HG02840 (cell line): ENCODE data around the gene CYP26C1.

Source experiments
- ATAC-seq: cut with Tn5 transposase; IDR thresholded peaks from one replicate; pipeline ENCODE4 v1.9.1; 2021; ENCODE audit warnings: mild to moderate bottlenecking, moderate library complexity, moderate number of reproducible peaks; ENCODE audit not compliant: unreplicated experiment, low FRiP score

Gene CYP26C1, protein sequence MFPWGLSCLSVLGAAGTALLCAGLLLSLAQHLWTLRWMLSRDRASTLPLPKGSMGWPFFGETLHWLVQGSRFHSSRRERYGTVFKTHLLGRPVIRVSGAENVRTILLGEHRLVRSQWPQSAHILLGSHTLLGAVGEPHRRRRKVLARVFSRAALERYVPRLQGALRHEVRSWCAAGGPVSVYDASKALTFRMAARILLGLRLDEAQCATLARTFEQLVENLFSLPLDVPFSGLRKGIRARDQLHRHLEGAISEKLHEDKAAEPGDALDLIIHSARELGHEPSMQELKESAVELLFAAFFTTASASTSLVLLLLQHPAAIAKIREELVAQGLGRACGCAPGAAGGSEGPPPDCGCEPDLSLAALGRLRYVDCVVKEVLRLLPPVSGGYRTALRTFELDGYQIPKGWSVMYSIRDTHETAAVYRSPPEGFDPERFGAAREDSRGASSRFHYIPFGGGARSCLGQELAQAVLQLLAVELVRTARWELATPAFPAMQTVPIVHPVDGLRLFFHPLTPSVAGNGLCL

GRCh38 chr10:93059975-93060886, at the start of gene CYP26C1:
CYP26C1 (plus strand) TSS chr10:93060798; CDS start chr10:93061264, 466 bp downstream.
- ATAC-seq = no peak

DNA sequence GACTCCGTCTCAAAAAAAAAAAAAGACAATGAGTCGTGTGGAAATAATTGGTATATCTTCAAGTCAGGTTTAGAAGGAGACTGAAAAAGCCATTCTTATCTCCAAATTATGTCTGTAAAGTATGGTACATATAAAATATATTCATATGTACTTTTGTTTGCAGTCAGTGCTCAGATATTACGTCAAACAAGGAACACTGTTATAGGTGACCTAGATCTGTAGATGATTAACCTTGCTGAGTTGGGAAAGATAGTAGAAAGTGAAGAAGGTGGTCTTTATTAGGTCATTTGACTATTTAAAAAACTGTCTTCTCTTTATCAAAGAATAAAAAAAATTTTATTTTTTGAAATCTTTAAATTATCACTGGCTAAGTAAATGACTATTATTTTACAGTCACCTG, 44.9 kb upstream of the CYP26C1 start:
- no peak for ATAC-seq

- no peak for ATAC-seq
Measured at GRCh38 chr10:93023013-93023650, 37.5 kb upstream of the CYP26C1 start.

DNA sequence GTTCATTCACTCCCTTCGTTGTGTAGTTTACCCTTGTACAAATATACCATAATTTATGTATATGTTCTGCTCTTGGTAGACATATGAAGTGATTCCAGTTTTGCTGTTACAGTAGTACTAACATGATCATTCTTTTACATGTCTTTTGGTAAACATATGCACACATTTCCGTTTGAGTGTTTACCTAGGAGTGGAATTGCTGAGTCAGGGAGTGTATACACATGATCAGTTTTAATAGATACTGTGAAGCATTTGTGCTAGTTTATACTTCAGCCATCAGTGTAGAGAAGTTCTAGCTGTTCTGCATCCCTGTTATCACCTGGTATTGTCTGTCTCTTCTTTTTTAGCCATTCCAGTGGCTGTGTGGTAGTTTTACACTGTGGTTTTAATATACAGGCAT, 34.5 kb upstream of the CYP26C1 start:
- no peak for ATAC-seq

- no peak for ATAC-seq
Measured at GRCh38 chr10:93027508-93027907, 33.1 kb upstream of the CYP26C1 start.

GRCh38 chr10:93028883-93029282, 31.7 kb upstream of the CYP26C1 start:
- ATAC-seq = no peak

- ATAC-seq = no peak
Measured at GRCh38 chr10:93030409-93030808, 30.2 kb upstream of the CYP26C1 start.

GRCh38 chr10:93032105-93032808, 28.3 kb upstream of the CYP26C1 start:
- ATAC-seq = no peak

DNA sequence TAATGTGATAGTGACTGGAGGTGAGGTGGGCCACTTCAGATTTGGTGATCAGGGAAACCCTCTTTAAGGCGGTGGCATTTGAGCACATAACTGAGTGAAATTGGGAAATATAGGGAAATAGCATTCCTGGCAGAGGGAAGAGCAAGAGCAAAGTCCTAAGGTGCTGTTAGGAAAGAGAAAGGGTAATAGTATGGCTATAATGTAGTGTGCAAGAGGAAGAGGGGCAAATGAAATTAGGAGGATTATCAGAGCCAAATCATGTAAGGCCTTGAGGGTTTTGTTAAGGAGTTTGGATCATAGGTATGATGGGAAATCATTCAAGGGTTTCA, 27.8 kb upstream of the CYP26C1 start:
- no peak for ATAC-seq

GRCh38 chr10:93034426-93034825, 26.2 kb upstream of the CYP26C1 start:
- no peak for ATAC-seq

GRCh38 chr10:93039110-93039509, 21.5 kb upstream of the CYP26C1 start:
- no peak for ATAC-seq

GRCh38 chr10:93039721-93040120, 20.9 kb upstream of the CYP26C1 start:
- ATAC-seq = no peak

DNA sequence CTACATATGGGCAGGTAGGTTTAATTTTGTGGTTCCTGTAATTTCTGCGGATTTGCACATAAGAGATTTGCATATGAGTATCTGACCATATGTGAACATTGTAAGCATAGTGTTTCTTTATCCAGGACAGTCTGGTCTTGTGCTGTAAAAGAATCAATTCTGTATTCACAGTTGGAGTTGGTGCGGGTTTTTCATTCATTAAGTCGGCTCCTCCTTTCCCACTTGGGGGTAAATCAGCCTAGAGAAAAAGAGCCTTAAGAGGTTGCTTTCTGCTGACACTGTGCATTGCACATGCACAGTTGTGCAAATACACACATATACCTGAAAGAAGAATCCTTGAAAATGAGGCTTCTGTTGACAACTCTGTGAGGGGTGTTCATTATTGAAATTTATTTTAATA, 6.1 kb upstream of the CYP26C1 start:
- ATAC-seq = no peak

DNA sequence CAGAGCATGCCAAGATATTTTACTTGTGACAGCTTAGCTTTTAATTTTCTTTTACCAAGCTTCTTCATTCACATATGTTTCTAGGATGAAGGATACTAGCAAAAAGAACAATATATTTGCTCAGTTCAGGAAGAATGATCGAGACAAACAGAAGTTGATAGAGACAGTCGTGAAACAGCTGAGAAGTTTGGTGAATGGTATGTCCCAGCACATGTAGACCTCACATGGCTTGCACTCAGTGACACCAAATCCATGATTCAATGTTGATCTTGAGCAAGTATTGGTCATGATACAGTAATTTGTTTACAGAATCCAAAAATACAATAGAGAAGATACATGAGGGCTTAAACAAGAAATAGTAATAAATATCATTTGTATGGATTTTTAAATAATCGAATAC, 2.5 kb upstream of the CYP26C1 start:
- no peak for ATAC-seq

DNA sequence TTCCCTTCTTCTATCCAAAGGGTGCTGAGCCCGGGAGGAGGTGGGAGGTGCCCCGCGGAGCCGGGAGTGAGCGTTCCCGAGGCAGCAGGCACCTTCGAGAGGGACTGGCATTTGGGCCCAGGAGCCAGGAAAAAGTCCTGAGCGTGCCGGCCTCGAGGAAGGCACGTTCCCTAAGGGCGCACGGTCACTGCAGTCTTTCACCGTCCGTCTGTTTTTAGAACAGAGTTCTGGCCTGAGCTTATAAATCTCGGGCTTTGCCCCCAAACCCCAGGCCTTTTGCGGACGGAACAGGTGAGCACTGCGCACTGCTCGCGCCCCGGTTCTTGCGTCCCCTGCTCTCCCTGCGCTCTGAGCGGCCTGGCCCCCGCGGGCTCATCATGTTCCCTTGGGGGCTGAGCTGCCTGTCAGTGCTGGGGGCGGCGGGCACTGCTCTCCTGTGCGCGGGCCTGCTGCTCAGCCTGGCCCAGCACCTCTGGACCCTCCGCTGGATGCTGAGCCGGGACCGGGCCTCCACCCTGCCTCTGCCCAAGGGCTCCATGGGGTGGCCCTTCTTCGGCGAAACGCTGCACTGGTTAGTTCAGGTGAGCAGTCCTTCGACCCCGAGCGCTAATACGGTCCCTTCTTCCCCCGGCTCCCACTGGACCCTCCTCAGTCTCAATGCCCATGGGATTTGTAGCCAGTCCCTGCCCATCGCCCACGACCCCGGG, 442 bp downstream of the CYP26C1 start:
- no peak for ATAC-seq

GRCh38 chr10:93061594-93062513, 1.3 kb downstream of the CYP26C1 start:
- no peak for ATAC-seq

GRCh38 chr10:93062514-93063143, 2.0 kb downstream of the CYP26C1 start:
- ATAC-seq = no peak
